Stimulated activated CD4-positive, alpha-beta T cell treated with anti-CD3 and anti-CD28 coated beads, Interleukin-4, amount 100 ng/mL, for 48 hours (primary cell): ENCODE results near the gene MYEOV.

Experiments
- DNase-seq, 2 donors: peaks; one replicate each; pipeline ENCODE4 v3.0.0-alpha.2; 2020; ENCODE audit warnings: low read depth in 2 of 2

MYEOV gene

DNA sequence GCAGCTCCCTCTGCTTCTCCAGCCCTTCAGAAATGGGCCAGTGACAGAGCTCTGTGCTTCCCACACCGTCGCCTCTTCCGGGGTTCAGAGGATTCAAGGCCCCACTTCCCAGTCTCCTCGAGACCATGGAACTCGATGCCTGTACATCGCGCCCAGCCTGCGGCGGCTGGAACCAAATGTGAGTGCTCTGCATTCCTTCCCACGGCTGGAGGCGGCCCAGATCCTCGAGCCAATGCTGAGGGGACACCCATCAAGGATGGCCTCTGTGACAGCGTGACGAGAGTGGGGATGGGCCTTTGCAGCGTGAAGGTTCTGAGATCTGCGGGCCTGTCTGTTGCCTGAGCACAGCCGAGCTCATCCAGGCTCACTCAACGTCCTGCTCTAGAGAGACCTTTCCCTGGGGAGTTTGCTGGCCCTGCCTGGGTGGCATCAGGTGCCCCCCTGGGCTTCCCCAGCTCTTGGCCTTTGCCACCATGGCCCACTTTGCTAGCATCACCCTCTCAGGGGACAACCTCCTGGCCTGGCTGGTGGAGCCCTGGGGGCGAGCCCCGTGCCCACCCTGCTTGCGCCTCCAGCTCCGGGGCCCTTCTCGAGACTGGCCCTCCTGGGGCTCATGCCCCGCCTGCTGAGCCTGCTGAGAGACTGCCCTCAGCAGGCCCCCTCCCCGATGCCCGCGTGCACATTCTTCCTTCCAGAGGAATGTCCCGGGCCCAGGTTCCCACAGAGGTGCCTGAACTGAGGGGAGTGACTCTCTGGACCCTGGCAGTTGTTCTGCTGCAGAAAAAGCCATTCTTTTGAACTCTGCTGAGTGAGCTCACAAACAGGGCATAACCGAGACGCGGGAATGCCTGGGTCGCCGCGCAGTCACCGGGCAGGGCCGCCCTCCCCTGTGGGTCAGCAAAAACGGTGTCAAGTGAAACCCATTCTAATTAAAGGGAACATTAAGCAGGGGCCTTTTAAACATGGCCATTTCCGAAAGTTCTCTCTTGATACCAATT, 7.3 kb upstream of the MYEOV start:
- DNase-seq = no peak

DNA sequence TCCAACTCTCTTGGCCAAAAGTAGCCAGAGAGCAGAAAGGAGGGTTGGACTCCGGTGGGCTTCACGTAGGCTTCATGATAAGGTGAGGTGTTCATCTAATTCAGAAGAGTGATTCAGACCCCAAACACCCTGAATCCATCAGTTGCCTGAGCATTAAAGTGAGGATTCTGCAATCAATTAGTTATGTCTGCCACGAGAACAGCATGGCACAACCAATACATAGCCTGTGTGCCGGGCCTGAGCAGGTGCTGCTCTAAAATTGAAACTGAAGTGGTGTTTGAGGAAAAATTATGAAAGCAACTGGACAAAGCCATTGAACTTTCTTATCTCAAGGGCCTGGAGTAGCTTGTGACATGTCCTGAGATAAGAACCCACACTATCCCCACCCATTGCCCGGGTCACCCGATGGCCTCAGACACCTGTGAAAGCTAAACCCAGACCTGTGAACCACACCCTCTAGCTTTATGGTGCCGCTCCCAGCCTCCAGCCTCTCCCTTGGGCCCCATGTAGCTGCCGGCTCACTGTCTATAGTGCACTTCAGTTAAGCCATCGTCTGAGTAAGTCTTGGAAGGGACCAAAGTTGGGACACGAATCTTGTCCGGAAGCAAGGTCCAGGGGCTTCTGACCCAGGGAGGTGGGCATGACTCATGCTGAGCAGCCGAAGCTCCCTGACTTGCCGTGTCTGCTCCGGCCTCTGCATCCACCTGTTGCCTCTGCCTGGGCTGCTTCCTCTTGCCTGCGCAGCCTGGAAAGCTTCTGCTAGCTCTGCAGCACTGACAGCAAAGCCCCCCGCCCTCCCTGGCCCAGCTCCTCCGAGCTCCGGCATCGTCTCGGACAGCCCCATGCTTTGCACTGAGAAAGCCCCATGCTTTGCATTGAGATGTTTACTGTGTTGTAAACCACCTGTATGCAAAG, 5.7 kb upstream of the MYEOV start:
- no peak for DNase-seq

DNA sequence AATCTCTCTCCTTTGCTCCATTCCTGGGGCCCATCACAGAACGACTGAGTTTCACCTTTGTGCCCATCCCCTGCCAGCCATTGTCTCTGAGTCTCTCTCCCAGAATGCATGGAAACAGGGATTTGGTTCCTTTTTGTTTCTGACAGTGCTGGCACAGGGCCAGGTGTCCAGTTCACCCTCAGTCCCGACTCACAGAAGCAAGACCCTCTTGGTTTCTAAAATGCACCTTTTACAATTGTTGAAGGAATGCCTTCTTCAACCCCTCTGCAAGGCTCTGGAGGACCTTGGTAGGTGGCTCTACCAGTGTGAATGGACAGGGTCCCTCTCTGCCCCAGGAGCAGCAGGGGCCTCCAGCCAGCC, 5.1 kb upstream of the MYEOV start:
- no peak for DNase-seq

DNA sequence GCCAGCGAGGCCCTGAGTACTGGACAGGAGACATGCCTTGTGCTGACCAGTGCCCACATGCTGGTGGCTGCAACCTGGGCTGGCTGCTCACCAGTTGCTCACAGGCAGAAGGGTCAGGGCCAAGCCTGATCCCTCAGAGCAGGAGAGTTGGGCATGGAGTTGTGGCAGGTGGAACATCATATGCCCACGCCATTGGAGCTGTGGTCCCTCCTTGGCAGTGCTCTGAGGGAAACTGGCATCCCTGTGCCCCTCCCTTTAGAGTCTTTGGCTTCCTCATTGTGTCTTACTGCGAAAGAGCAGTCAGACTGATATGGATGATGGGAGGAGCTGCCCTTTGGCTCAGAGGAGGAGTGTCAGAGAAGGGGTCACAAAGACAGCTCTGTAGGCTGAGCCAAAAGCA, 3.1 kb upstream of the MYEOV start:
- DNase-seq = no peak

- DNase-seq = no peak
Measured at GRCh38 chr11:69291459-69292110, 2.4 kb upstream of the MYEOV start.

GRCh38 chr11:69292221-69292648, 1.7 kb upstream of the MYEOV start:
- peak; percentile 28 to 54 for DNase-seq

- no peak for DNase-seq
Measured at GRCh38 chr11:69293087-69293486, 868 bp upstream of the MYEOV start.

GRCh38 chr11:69294571-69295078, 670 bp downstream of the MYEOV start:
- no peak for DNase-seq

DNA sequence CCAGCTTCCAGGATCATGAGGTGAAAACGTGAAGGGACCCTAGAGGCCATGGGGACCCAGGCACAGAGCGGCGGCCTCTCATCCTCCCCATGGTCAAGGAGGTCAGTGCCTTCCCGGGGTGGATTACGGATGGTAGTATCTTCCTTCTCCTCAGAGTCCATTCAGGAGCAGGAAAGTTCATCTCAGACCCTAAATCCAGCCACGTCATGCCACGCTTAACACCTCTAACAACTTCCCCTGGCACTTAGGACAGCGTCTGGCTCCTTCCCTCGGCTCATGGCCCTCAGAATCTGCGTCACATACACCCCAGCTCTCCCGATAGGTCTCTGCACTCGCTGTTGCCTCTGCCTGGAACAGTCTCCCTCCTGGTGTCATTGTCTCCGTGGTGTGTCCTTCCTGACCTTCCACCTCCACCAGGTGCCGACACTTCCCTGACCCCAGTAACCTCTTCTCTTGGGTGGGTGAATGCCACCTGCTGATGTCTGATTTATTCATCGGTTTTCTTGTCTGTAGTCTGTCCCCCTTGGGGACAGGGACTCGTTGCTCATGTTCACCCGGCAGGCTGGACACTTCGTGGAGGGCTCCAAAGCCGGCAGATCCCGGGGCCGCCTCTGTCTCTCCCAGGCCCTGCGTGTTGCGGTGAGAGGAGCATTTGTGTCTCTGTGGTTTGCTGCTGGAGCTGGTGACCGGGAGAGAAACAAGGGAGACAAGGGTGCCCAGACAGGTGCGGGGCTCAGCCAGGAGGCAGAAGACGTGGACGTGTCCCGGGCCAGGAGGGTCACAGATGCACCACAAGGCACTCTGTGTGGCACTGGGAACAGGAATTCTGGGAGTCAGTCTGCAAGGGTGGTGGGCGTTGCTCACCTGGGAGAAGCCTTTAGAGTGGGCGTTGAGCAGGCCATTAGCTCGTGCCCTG, 1.4 kb downstream of the MYEOV start:
- DNase-seq = no peak

- no peak for DNase-seq
Measured at GRCh38 chr11:69295995-69296889, 2.3 kb downstream of the MYEOV start.

- DNase-seq = peak; percentile 78 to 86
Measured at GRCh38 chr11:69296890-69297786, 3.2 kb downstream of the MYEOV start.

GRCh38 chr11:69297787-69298266, 3.9 kb downstream of the MYEOV start:
- peak in 1 of 2 donors; percentile 14 for DNase-seq

DNA sequence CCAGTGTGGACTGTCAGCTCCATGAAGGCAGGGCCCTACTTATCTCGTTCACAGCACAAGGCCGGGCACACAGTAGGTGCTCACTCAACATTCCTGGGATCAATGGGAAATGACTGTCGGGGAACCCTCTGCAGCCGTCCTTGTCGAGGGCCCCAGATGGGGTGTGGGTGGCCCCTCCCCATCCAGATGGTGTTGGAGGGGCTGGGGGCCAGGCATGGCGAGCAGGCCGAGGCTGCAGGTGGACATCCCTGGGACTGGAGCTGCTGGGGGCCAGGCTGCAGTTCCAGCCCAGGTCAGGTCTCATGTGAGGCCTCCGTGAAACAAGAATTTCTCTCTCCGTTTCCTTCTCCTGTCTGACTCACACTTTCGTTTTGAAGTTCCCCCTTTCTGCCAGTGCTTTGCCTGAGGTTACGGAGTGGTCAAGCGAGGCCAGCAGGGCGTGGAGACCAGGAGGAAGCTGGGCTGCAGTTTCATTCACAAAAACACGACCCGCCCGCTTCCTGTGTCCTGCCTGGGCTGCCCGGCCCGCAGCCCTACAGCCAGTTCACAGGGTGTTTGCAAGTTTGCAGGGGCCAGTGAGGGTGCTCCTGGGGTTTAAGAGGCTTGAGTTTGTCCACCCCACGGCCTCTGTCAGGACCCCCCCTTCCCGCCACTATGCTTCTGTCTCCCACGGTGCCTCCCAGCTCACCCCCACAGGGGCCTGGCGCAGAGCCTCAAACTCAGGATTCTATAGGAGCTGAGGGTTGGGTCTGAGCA, 4.5 kb downstream of the MYEOV start:
- peak in 1 of 2 donors; percentile 14 for DNase-seq

DNA sequence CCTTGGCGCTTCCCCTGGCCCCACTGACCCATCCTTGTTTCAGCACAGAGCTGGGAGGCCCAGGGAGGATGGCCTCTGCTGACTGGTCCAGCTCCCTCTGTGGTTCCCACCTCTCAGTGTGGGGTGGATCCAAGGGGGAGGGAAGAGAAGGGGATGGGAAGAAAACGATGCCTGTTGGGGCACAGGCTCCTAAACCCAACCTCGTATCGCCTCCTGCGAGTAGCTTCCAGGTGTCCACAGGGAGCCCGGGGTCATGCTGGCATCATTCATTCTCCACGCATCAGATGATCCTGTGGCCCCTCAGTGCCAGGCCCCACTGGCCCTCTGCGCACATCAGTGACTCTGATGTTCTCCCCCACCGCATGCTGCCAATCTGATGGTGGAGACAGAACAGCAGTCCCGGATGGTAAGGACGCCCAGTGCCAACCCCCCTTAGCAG, 5.1 kb downstream of the MYEOV start:
- DNase-seq = no peak

DNA sequence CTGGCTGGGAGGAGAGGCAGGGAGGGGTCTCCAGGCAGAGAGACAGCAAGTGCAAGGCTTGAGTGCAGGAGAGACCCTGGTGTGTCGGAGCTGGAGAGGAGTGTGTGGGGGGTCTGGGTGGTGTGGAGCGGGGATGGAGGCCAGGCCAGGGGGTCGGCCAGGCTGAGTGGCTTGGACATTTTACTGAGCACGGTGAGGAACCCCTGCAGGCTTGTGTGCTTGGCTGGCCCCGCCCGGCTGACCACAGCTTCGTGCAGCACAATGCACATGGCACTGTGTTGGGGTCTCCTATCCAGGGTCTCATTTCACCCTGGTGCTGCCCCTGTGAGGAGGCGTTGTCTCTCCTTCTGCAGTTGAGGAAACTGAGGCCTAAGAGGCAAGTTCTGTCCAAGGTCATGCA, 5.6 kb downstream of the MYEOV start:
- DNase-seq = no peak

- no peak for DNase-seq
Measured at GRCh38 chr11:69300120-69301060, 6.4 kb downstream of the MYEOV start.

GRCh38 chr11:69301081-69301454, 7.1 kb downstream of the MYEOV start:
- DNase-seq = no peak
